Fibroblast of skin of left quadriceps (primary cell): ENCODE measurements around the gene CFAP65.
A peak's percentile ranks its signal among the peaks of the same experiment; 100 is the strongest.

Source experiments
- DNase-seq, 2 experiments: peaks; one replicate each; pipeline ENCODE4 v3.0.0-alpha.2; 2013; ENCODE audit warnings: low read depth in 2 of 2

CFAP65 gene

GRCh38 chr2:218963601-218964000 is 77.7 kb downstream of the CFAP65 start:
- DNase-seq: no peak

- DNase-seq: peak in 1 of 2 experiments; percentile 11
These were observed 78.3 kb downstream of the CFAP65 start for GRCh38 chr2:218962859-218963492.

- DNase-seq: no peak
These were observed 79.4 kb downstream of the CFAP65 start for GRCh38 chr2:218961651-218962570.

GRCh38 chr2:218961229-218961628 is 80.1 kb downstream of the CFAP65 start:
- DNase-seq: no peak

GRCh38 chr2:218960309-218961165 is 80.8 kb downstream of the CFAP65 start:
- DNase-seq: no peak

GRCh38 chr2:218959761-218960308 is 81.5 kb downstream of the CFAP65 start:
- DNase-seq: no peak

GRCh38 chr2:218959141-218959731 is 82.1 kb downstream of the CFAP65 start, which contains the start of gene CDK5R2:
Gene CDK5R2 (plus strand): TSS chr2:218959666. CDS start chr2:218959821, 155 bp downstream.
- peak; percentile 53 to 60 for DNase-seq

GRCh38 chr2:218958276-218958675 is 83.0 kb downstream of the CFAP65 start:
- no peak for DNase-seq

GRCh38 chr2:218957671-218958070 is 83.6 kb downstream of the CFAP65 start:
- DNase-seq: no peak

GRCh38 chr2:218956039-218956438 is 85.3 kb downstream of the CFAP65 start:
- DNase-seq: no peak

- no peak for DNase-seq
These were observed 86.6 kb downstream of the CFAP65 start for GRCh38 chr2:218954541-218955300.

GRCh38 chr2:218953366-218953954 is 87.9 kb downstream of the CFAP65 start:
- no peak for DNase-seq
